Stimulated activated CD4-positive, alpha-beta T cell treated with anti-CD3 and anti-CD28 coated beads, Interleukin-1b, Interleukin-23, amount 100 ng/mL, for 48 hours (primary cell): Measurements from ENCODE around the gene MYL5.

Source experiments
- DNase-seq: peaks from one replicate; pipeline ENCODE4 v3.0.0-alpha.2; 2020

Gene MYL5

GRCh38 chr4:708631-708933, 34.2 kb downstream of the MYL5 start:
- no peak for DNase-seq

GRCh38 chr4:709348-709747, 35.0 kb downstream of the MYL5 start:
- DNase-seq, result no peak

- DNase-seq, result no peak
Observed at GRCh38 chr4:710116-710515, 35.8 kb downstream of the MYL5 start.

GRCh38 chr4:710916-711315, 36.6 kb downstream of the MYL5 start:
- DNase-seq, result no peak

- DNase-seq, result no peak
Observed at GRCh38 chr4:712093-712492, 37.8 kb downstream of the MYL5 start.

- no peak for DNase-seq
Observed at GRCh38 chr4:712916-713632, 38.7 kb downstream of the MYL5 start.

- DNase-seq, result no peak
Observed at GRCh38 chr4:714087-714486, 39.7 kb downstream of the MYL5 start.

GRCh38 chr4:717601-718320, 43.4 kb downstream of the MYL5 start:
- DNase-seq, result no peak

- DNase-seq, result no peak
Observed at GRCh38 chr4:718460-718859, 44.1 kb downstream of the MYL5 start.

GRCh38 chr4:720111-720860, 45.9 kb downstream of the MYL5 start:
- no peak for DNase-seq

GRCh38 chr4:721261-722168, 47.2 kb downstream of the MYL5 start:
- no peak for DNase-seq

GRCh38 chr4:722169-722725, 47.9 kb downstream of the MYL5 start:
- DNase-seq, result no peak

- DNase-seq, result no peak
Observed at GRCh38 chr4:722851-723360, 48.6 kb downstream of the MYL5 start.

- DNase-seq, result no peak
Observed at GRCh38 chr4:723751-724530, 49.6 kb downstream of the MYL5 start.

GRCh38 chr4:725391-726234, 51.3 kb downstream of the MYL5 start:
- DNase-seq, result no peak

GRCh38 chr4:726235-726787, 52.0 kb downstream of the MYL5 start:
- no peak for DNase-seq

GRCh38 chr4:726838-727237, 52.5 kb downstream of the MYL5 start:
- DNase-seq, result no peak

- no peak for DNase-seq
Observed at GRCh38 chr4:727576-727975, 53.2 kb downstream of the MYL5 start.

GRCh38 chr4:729336-730315, 55.3 kb downstream of the MYL5 start:
- no peak for DNase-seq
